ENCODE data around the gene TMEM132C.

Gene TMEM132C

DNA sequence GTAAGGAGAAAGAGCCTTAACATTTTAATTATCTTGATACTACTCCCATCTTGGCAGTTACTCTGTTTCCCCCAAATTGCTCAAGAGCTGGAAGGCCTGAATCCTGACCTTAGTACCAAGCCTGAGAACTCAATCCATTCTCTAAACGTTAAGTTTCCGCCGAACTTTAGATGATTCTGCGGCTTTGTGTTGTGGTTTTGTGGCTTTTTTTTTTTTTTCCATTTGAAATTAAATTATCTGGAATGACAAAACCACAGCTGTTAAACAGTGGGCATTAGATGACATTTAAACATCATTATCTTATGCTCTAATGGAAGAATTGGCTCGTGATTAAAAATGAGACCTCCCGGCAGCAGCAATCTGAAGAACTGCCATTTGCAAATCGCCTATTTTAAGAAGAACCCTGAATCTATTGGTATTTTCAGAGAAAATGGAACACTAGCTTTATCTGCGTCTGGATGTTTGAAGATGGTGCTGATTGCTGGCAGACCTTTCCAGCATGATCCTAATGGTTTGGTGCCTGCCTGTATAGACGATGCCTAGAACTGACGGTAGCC lies 38.4 kb downstream of the TMEM132C start:
- no peak for DNase-seq (ENCODE audit: low read depth in 1 of 2, low spot score in 1 of 2)
- in situ Hi-C loops (cut with HindIII; ENCODE audit: low pct_unique_long_range_greater_than_20kb, low sequenced_read_pairs), result no loop called here
- TF ChIP-seq JUND (IDR thresholded peaks at IDR 0.05; ENCODE audit: low read depth), result no peak

DNA sequence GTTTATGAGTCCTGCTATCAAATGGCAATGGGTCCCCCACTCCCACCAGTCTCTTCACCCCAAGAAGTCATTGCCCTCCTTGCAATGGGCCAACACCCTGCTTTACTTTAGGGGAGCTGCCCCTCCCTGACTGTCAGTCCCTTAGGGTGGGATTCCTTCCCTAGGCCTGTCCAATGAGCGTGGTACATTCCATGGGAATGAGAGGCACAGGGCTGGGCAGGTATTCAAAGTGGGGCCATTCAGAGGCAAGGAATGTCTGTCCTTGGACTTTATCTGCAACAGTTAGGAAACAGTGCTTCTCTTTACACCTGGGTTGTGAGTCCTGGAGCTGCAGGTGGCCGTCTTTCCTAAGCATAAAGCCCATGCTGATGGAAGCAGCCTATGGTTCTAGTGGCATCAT lies 40.8 kb downstream of the TMEM132C start:
- no peak for DNase-seq (ENCODE audit: low read depth in 1 of 2, low spot score in 1 of 2)
- in situ Hi-C loops (cut with HindIII; ENCODE audit: low pct_unique_long_range_greater_than_20kb, low sequenced_read_pairs), result no loop called here
- TF ChIP-seq JUND (IDR thresholded peaks at IDR 0.05; ENCODE audit: low read depth), result no peak

GRCh38 chr12:128312661-128313060 lies 45.7 kb downstream of the TMEM132C start:
- TF ChIP-seq JUND (IDR thresholded peaks at IDR 0.05; ENCODE audit: low read depth), result no peak
- in situ Hi-C loops (cut with HindIII; ENCODE audit: low pct_unique_long_range_greater_than_20kb, low sequenced_read_pairs), result no loop called here
- DNase-seq (ENCODE audit: low read depth in 1 of 2, low spot score in 1 of 2), result no peak

DNA sequence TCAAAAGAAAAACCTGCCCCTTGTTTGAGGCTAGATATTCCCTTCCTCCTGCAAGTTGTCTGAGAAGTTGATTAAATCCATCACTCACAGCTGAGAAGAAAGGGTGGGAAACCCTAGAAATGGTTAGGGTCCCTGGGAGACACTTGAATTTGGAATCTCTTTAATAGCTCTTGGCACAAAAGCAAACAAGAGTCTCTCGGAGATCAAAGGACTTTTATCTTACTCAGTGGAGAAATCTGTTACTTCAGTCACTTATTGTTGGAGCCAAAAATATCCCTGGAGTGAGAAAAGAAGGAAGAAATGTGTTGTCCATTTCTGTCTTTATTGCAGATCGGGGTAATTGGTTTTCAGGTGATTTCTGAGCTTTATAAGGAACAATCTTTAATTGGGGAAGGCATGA lies 47.0 kb downstream of the TMEM132C start:
- DNase-seq (ENCODE audit: low read depth in 1 of 2, low spot score in 1 of 2), result no peak
- in situ Hi-C loops (cut with HindIII; ENCODE audit: low pct_unique_long_range_greater_than_20kb, low sequenced_read_pairs), result no loop called here
- TF ChIP-seq JUND (IDR thresholded peaks at IDR 0.05; ENCODE audit: low read depth), result no peak

DNA sequence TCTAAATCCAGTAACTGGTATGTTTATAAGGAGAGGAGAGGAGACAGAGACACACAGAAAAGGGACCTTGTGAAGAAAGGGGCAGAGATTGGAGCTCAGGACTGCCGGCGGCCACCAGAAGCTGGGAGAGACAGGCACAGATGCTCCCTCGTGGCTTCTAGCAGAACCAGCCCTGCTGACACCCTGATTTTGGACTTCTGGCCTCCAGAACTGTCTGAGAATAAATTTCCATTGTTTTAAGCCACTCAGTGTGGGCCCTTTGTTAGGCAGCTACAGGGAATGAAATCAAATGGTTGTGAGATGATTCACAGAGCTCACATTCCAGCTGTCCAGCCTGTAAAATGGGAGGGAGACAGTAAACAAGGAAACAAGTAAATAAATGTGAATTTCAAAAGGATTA lies 47.6 kb downstream of the TMEM132C start:
- no peak for TF ChIP-seq JUND (IDR thresholded peaks at IDR 0.05; ENCODE audit: low read depth)
- in situ Hi-C loops (cut with HindIII; ENCODE audit: low pct_unique_long_range_greater_than_20kb, low sequenced_read_pairs), result no loop called here
- no peak for DNase-seq (ENCODE audit: low read depth in 1 of 2, low spot score in 1 of 2)

- TF ChIP-seq JUND (IDR thresholded peaks at IDR 0.05; ENCODE audit: low read depth), result no peak
- in situ Hi-C loops (cut with HindIII; ENCODE audit: low pct_unique_long_range_greater_than_20kb, low sequenced_read_pairs), result no loop called here
Observed at GRCh38 chr12:128316078-128316477, 49.1 kb downstream of the TMEM132C start.

DNA sequence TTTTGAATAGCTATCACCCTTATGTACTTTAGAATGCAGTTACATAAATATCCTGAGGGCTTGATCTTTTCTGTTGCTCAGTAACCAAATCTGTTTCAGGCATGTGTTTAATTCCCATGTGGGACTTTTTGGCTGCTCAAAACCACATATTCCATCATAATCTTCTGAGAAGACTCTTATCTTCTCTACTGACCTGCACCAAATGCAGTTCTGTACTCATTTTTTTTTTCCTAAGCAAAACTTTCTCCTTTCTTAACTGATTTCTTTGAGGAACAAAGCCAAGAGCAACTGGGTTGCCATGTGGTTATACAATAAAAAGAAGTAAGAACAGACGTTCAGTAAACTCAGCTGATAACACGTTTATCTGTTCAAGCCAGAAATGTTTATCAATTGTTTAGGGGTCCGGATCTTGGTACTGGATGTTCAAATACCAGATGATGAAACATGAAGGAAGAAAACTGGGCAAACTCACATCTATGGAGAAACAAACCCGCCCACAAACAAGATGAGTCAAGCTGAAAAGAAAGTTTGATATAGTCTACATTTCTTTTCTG lies 50.1 kb downstream of the TMEM132C start:
- no peak for TF ChIP-seq JUND (IDR thresholded peaks at IDR 0.05; ENCODE audit: low read depth)
- in situ Hi-C loops (cut with HindIII; ENCODE audit: low pct_unique_long_range_greater_than_20kb, low sequenced_read_pairs), result no loop called here
- DNase-seq (ENCODE audit: low read depth in 1 of 2, low spot score in 1 of 2), result no peak

More at GRCh38 chr12:128316078-128316477, 49.1 kb downstream of the TMEM132C start:
- no peak for DNase-seq (ENCODE audit: low read depth in 1 of 2, low spot score in 1 of 2)

DNA sequence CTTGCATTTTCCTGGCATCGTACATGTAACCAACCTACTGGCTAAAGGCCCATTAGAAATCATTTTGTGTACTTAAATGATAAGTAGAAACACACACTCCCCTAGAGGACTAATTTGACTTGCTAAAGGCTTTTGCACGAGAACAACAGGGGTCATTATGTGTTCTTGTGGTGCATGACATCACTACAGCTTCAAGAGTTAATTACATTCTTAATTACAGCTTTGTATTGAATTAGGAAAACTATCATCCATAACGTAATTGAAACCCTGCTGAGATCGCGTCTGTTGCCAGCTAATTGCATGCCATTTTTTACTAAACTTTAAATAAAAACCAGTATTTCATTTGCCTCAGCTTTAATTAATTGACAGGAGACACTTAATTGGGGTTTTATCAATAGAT lies 51.4 kb downstream of the TMEM132C start:
- in situ Hi-C loops (cut with HindIII; ENCODE audit: low pct_unique_long_range_greater_than_20kb, low sequenced_read_pairs), result no loop called here
- DNase-seq (ENCODE audit: low read depth in 1 of 2, low spot score in 1 of 2), result no peak

DNA sequence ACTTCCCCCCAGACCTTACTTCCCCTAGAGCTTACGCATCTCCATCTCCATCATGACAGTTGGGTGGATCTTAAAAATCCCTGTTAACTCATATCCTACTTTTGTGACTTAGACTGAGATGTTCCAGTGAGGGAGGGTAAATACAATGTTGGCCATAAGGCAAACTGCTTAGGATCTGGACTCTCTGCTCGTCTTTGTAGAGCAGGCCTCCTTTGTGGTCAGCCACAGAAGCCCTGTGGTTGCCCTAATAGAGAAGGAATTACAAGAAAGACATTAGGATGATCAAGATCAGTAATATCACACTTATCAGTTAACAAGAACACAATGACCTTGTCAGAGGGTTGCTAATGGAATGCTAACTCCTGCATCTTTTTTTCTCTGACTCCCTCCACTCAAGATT lies 52.0 kb downstream of the TMEM132C start:
- in situ Hi-C loops (cut with HindIII; ENCODE audit: low pct_unique_long_range_greater_than_20kb, low sequenced_read_pairs), result no loop called here
- TF ChIP-seq JUND (IDR thresholded peaks at IDR 0.05; ENCODE audit: low read depth), result no peak
- no peak for DNase-seq (ENCODE audit: low read depth in 1 of 2, low spot score in 1 of 2)

More for the DNA sequence above, 51.4 kb downstream of the TMEM132C start:
- no peak for TF ChIP-seq JUND (IDR thresholded peaks at IDR 0.05; ENCODE audit: low read depth)

DNA sequence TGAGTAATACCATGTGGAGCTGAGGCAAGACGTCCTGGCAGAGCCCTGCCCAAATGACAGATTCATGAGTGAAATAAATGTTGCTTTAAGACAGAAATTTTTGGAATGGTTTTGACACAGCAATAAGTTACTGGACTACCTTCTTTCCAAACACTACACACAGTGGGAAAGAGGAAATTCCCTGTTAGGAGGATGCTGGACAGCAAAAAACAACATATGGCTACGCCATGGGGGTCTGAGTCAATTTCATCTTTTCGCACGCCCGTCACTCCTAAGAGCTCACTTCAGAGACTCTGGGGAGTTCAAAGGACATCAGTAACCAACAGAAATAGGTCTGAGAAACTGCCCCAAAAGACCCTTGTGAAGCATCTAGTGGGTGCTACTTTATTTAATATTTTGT lies 55.4 kb downstream of the TMEM132C start:
- no peak for DNase-seq (ENCODE audit: low read depth in 1 of 2, low spot score in 1 of 2)
- in situ Hi-C loops (cut with HindIII; ENCODE audit: low pct_unique_long_range_greater_than_20kb, low sequenced_read_pairs), result no loop called here
- no peak for TF ChIP-seq JUND (IDR thresholded peaks at IDR 0.05; ENCODE audit: low read depth)

DNA sequence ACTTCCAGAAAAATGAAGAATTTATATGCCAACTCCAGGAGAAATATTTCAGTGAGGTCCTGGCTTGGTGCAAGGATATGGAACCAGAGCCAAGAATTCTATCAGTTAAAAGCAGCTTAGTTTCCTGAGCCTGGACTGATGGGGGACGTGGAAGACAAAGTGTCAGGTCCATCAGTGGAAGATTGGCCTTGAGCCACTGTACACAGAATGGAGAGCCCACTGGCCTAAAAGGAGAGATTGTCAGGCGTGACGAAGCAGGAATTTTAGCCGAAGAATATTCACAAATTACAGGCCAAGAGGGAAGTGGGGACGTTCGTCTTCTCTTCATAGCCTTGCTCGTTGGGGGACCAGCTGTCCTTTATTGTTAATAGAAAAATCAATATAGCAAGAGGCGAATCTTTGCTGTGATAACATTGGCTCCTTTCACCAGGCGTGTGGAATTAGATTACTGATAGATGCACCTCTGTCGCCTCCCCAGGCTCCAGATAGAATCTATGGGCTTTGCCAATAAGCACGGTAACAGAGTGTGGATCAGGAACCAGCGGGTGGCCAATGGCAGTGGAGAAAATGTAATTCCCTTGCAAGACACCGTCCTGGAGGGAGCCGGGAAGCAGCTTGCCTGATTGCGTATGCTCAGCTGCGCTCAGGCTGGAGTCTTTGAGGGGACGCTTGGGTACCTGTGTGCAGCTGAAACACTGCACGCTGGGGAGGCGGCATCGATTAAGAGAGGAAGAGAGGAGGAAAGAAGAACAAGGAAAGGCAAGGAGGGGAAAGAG lies 56.4 kb downstream of the TMEM132C start:
- no peak for DNase-seq (ENCODE audit: low read depth in 1 of 2, low spot score in 1 of 2)
- no peak for TF ChIP-seq JUND (IDR thresholded peaks at IDR 0.05; ENCODE audit: low read depth)
- in situ Hi-C loops (cut with HindIII; ENCODE audit: low pct_unique_long_range_greater_than_20kb, low sequenced_read_pairs), result no loop called here

- no peak for TF ChIP-seq JUND (IDR thresholded peaks at IDR 0.05; ENCODE audit: low read depth)
- no peak for DNase-seq (ENCODE audit: low read depth in 1 of 2, low spot score in 1 of 2)
- in situ Hi-C loops (cut with HindIII; ENCODE audit: low pct_unique_long_range_greater_than_20kb, low sequenced_read_pairs), result no loop called here
Observed at GRCh38 chr12:128325646-128326045, 58.7 kb downstream of the TMEM132C start.

GRCh38 chr12:128326406-128326805 lies 59.4 kb downstream of the TMEM132C start:
- no peak for DNase-seq (ENCODE audit: low read depth in 1 of 2, low spot score in 1 of 2)
- in situ Hi-C loops (cut with HindIII; ENCODE audit: low pct_unique_long_range_greater_than_20kb, low sequenced_read_pairs), result no loop called here
- no peak for TF ChIP-seq JUND (IDR thresholded peaks at IDR 0.05; ENCODE audit: low read depth)
